Measurements from ENCODE around the gene FABP2.

- TF ChIP-seq CTCF (conservative IDR thresholded peaks at IDR 0.05), result no peak
- TF ChIP-seq EZH2 (IDR thresholded peaks at IDR 0.05; ENCODE audit: low read depth), result no peak
Measured at GRCh38 chr4:119299741-119300100, 22.2 kb downstream of the FABP2 start.

All from PC-9 (cell line).